Measurements from ENCODE around the gene GID4.

DNA sequence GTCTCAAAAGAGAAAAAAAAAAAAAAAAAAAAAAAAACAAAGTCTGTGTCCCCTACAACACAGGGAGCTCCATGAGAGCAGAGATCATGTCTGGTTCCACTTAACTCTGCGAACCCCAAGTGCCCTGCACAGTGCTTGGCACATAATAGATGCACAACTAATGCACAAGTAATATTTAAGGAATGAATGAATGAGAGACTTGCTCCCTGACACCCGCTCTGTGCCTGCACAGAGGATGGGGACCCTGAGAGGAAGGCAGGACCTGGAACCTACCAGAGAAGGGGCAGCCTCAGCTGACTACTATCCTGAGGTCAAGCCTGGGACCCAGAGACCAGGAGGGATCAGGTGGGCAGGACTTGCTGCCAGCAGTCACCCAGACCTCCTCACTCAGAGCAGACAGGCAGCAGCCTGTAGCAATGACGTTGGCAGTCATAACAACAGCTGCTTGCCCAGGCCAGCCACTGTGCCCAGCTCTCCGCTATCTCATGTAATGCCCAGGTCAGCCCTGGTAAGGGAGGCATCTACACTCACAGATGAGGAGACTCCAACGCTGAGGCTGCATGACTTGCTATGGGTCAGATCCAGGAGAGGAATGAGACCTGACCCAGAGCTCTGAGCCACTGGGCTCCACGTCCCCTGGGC lies 72.2 kb downstream of the GID4 start:
- TF ChIP-seq, protein P1, sequence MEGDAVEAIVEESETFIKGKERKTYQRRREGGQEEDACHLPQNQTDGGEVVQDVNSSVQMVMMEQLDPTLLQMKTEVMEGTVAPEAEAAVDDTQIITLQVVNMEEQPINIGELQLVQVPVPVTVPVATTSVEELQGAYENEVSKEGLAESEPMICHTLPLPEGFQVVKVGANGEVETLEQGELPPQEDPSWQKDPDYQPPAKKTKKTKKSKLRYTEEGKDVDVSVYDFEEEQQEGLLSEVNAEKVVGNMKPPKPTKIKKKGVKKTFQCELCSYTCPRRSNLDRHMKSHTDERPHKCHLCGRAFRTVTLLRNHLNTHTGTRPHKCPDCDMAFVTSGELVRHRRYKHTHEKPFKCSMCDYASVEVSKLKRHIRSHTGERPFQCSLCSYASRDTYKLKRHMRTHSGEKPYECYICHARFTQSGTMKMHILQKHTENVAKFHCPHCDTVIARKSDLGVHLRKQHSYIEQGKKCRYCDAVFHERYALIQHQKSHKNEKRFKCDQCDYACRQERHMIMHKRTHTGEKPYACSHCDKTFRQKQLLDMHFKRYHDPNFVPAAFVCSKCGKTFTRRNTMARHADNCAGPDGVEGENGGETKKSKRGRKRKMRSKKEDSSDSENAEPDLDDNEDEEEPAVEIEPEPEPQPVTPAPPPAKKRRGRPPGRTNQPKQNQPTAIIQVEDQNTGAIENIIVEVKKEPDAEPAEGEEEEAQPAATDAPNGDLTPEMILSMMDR (conservative IDR thresholded peaks at IDR 0.05 in 1 of 2, IDR thresholded peaks at IDR 0.05 in 1 of 2; ENCODE audit: low read depth in 1 of 2, low read length in 2 of 2): no peak
- no peak for TF ChIP-seq EZH2 (IDR thresholded peaks at IDR 0.05; ENCODE audit: low read length, missing control alignments)

All from fibroblast of lung (primary cell).